GM12891 (cell line): ENCODE measurements around the gene NPPA.

Source experiments
- PAX5 ChIP-seq: IDR thresholded peaks from 2 replicates; pipeline ENCODE4 v1.6.1; 2011; ENCODE audit warnings: low read length, moderate library complexity, mild to moderate bottlenecking; ENCODE audit not compliant: insufficient read depth, severe bottlenecking
- POLR2A ChIP-seq: IDR thresholded peaks from 2 replicates; pipeline ENCODE4 v1.6.1; 2011; ENCODE audit warnings: low read depth, low read length, control low read depth
- POLR2AphosphoS5 ChIP-seq: IDR thresholded peaks from 2 replicates; pipeline ENCODE4 v1.6.1; 2011; ENCODE audit warnings: low read depth, low read length, control low read depth
- TAF1 ChIP-seq: IDR thresholded peaks from 2 replicates; pipeline ENCODE4 v1.6.1; 2011; ENCODE audit warnings: low read depth, low read length, control low read depth

GRCh38 chr1:11850156-11850555 lies 2.6 kb upstream of the NPPA start:
- no peak for TF ChIP-seq POLR2A
- TF ChIP-seq TAF1, result no peak
- no peak for TF ChIP-seq PAX5
- TF ChIP-seq POLR2AphosphoS5, result no peak
